CD4-positive, alpha-beta T cell treated with Interleukin-17A for 1 hour (primary cell): ENCODE data around the gene CLIC3.

Source experiments
- DNase-seq: peaks from one replicate; pipeline ENCODE4 v3.0.0-alpha.2; 2020

The CLIC3 gene

GRCh38 chr9:136979769-136980587 lies 16.4 kb downstream of the CLIC3 start:
- DNase-seq, result no peak

DNA sequence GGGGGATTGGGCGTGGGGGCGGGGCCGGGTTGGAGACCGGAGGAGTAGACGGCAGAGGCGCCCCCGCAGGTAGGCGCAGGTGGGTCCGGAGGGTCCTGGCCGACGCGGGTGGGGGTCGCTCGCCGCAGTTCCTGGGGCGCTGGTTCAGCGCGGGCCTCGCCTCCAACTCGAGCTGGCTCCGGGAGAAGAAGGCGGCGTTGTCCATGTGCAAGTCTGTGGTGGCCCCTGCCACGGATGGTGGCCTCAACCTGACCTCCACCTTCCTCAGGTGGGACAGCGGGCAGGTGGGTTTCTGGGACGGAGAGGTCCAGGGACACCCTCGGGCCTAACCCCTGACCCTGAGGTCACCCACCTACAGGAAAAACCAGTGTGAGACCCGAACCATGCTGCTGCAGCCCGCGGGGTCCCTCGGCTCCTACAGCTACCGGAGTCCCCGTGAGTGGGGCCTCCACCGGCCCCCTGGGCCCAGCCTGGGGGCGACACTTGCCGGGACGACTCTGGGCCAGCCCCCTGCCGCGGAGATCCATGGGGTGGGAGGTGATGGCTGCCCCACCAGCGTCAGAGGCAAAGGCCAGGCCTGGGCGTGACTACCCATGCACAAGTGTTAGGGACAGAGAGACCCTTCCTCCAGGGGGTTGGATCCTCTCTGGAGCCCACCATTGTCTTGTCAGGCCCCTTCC lies 17.4 kb downstream of the CLIC3 start:
- no peak for DNase-seq

DNA sequence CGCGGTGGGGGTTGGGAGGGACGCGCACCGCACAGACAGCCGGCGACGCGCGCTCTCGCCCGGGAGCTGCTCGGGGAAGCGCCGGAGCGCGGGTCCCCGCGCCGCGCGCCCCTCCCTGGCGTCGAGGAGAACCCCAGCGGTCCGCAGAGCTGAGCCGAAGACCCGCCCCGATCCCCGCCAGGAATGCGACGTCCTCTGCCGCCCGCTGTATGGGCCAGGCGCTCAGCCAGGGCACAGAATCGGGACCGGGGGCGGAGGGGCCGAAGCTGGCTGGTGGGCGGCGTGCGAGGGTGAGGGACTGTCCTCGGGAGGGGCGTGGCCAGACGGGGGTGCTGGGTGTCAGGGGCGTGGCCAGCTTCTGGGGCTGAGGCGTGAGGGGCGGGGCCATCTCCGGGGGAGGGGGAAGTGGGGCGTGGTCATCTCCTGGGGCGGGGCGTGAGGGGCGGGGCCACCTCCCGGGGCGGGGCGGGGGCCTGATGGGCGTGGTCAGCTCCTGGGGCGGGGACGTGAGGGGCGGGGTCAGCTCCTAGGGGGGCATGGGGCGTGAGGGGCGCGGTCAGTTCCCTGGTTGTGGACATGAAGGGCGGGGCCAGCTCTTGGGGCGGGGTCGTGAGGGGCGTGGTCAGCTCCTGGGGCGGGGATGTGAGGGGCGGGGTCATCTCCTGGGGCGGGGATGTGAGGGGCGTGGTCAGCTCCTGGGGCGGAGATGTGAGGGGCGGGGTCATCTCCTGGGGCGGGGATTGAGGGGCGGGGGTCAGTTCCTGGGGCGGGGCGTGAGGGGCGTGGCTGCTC lies 18.1 kb downstream of the CLIC3 start:
- DNase-seq, result peak; percentile 77

GRCh38 chr9:136977649-136978072 lies 18.7 kb downstream of the CLIC3 start:
- no peak for DNase-seq

DNA sequence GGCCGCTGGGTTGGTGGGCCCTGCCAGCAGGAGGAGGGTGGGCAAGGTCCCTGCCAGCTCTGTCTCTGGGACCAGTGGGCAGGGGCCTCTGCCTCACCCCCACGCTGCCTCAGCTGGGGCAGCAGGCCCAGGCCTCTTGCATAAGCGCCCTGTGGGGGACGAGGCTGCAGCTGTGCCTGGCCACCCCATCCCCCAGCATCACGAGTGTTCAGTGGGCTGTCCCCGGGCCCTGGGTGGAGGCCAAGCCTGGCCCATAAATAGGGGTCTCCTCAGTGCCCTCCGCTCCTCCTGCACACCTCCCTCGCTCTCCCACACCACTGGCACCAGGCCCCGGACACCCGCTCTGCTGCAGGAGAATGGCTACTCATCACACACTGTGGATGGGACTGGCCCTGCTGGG lies 19.1 kb downstream of the CLIC3 start, which contains the start of gene PTGDS:
Gene PTGDS (plus strand): TSS at position 282 of the 400 bp plus-strand sequence. CDS start 75 bp downstream, at position 357.
- no peak for DNase-seq

DNA sequence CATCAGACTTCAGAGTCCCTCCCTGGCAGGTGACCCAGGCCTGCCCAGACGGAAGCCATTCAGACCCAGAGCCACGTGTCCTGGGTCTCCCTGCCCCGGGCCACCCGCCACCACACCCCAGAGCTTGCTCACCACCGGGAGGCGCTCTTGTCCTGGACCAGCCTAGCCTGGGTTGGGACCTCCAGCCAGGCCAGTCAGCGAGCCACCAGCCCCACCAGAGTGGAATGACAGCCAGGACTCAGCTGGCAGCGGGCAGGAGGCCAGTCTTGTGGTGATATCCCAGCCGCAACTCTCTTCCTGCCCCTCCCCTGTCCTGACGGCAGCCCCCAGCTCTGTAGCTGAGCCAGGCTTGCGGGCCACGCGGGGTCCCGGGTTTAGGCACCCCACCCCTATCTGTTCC lies 20.7 kb downstream of the CLIC3 start:
- DNase-seq, result peak; percentile 40

DNA sequence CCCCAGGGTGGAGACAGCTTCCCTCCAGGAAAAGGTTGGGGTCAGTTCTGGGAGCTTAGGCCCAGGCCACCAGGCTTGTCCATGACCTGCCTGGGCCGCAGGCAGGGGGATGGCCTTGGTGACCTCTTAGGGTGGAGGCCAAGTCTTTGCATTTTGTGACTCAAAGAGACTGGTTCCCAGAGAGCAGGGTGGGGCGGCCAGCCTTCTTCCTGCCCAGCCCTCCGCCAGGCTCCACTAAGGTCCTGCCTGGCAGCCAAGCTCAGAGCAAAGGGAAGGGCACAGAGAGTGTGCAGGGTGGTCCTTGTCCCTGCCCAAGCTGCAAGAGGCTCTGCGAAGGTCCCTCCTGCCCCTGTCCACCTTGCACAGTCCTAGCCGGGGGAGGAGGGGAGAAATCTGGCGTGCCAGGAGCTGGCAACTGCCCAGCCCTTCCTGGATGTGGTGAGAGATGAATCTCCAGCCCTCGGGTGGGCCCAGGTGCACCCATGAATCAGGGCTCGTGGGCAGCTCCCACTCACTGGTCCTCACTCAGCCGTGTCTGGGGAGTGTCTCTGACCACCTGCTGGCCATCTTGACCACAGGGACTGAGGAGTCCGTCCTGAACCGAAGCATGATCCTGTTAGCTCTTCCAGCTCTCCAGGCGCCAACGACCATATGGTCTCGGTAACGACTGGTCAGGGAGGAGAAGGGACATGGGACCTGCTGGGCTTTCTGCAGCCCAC lies 21.4 kb downstream of the CLIC3 start:
- no peak for DNase-seq

DNA sequence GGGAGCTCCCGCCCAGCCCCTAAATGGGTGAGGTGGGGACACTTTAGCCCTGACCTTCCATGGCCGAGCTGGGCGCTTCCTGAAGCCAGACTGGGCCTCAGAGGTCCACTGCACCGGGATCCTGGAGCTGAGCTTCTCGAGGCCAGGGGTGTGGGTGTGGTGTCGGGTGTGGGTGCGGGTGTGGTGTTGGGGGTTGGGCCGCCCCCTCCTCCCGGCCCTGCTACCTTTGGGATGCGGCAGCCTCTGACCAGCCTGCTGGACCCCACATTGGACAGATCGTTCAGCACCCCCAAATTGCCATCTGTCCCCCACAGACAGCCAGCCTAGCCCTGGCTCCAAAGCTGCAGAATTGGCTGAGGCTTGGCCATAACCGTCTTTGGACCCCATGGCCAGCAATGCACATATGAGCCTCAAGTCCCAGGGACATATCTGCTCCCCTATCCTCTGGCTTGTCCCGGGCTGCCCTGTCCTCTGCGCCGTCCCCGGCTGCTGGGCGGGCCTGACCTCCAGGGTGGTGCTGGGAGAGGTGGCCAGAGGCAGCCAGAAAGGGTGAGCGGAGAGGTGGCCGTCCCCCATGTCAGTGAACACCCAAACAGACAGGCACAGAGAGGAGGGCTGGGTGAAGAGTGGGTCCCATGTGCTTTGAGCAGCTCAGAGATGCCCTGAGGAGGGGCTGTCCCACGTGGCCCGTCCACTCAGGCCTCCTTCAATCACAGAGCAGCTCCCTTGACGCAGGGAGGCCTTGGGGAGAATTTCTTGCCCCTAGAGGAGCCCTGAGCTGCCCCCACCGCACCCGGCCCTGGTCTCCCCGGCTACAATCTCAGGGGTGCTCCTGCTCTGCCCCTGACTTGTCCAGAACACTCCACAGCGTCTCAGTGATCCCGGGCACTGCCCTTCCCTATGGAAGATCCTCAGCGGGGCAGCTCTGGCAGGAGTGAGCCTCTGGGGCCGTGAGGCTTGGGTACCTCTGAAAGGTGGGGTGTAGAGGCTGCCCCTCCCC lies 22.4 kb downstream of the CLIC3 start:
- no peak for DNase-seq

- DNase-seq, result no peak
These were observed 23.6 kb downstream of the CLIC3 start for GRCh38 chr9:136972743-136973142.

DNA sequence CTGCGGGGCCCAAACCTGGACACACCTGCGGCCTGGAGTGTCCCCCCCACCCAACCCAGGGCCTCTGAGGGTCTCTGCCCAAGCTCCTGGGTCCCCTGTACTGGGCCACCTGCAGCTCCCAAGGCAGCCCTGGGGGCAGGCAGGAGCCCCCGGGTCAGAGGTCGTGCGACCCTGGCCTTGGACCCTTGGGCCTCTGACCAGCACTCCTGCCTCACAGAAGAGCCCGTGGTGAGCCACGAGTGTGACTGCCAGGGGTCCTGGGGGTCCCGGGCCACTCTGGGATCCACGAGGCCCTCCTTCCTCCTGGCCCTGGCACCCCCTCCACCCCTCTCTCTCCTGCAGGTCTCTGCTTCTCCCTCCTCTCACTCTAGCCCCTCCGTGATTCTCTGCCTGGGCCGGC lies 24.0 kb downstream of the CLIC3 start:
- no peak for DNase-seq

GRCh38 chr9:136971746-136972145 lies 24.6 kb downstream of the CLIC3 start:
- DNase-seq, result no peak

DNA sequence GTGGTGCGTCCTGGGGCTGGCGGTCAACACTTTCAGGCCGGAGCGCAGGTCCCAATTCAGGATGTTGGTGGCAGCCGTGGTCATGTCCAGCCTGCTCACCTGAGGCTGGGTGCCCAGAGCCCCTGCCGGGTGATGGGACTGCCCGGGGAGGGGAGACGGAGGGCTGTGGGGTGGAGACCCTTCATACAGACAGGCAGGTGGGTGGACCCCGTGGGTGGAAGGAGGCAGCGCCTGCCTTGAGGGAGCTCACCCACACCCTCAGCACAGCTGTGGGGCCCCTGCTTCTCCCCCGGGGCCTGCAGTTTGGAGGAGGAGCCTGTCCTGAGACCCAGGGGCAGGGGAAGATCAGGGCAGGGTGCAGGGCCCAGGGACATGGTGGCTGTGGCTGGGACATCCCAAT lies 26.0 kb downstream of the CLIC3 start:
- no peak for DNase-seq

- DNase-seq, result no peak
These were observed 26.6 kb downstream of the CLIC3 start for GRCh38 chr9:136969774-136970173.

DNA sequence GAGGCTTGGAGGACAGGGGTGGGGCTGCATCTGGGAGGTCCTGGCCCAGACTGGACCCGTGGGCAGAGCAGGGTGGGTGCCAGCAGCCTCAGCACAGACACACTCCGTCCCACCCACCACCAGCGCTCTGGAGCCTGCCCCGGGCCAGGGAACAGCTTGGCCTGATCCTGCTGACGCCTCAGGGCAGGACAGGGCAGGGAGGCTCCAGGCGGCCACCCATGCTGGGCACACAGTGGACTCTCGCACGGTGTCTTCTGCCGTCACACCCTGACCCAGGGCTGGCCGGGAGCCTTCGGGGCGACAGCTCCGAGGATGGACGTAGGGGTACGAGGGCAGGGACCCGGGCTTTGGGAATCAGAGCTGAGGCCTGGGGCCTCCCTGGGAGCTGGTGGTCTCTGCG lies 27.2 kb downstream of the CLIC3 start:
- DNase-seq, result no peak

- no peak for DNase-seq
These were observed 27.8 kb downstream of the CLIC3 start for GRCh38 chr9:136968333-136969127.

GRCh38 chr9:136965771-136966484 lies 30.4 kb downstream of the CLIC3 start:
- peak; percentile 78 for DNase-seq

- DNase-seq, result no peak
These were observed 31.4 kb downstream of the CLIC3 start for GRCh38 chr9:136964833-136965422.

GRCh38 chr9:136964171-136964689 lies 32.1 kb downstream of the CLIC3 start:
- DNase-seq, result no peak

DNA sequence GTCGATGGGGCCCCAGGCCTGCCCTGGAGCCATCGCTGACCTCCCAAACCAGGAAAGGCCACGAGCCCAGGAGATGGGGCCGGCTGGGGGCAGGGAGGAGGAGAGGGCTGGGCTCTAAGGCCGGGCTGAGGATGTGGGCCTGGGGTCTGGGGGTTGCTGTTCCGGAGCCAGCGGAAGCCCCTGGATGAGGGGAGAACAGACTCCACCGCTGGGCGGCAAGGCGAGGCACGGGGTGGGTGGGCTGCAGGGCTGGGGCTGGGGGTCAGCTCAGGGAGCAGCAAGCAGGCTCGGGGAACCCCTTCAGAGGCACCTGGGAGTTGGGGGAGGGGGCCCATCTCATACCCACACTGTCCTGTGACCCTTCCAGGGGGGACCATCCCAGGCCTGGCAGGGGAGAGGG lies 32.6 kb downstream of the CLIC3 start:
- DNase-seq, result no peak
